HL-60 (cell line): ENCODE results near the gene AKAP7.
"Not testable (repeated sequence)": the region's sequence is repeated elsewhere in the genome, so short reads cannot be mapped to it uniquely, and the experiment has no call there.

Source experiments
- DNase-seq, 2 experiments: peaks; one replicate each; pipeline ENCODE4 v3.0.0-alpha.2; 2010 to 2020; ENCODE audit warnings: low read depth in 1 of 2, low spot score in 1 of 2
- H3K27ac ChIP-seq: fragments of 250-450 bp; sonication (Bioruptor Pico); replicated peaks from 2 replicates; pipeline ENCODE4 v1.5.1; 2020; ENCODE audit warnings: mild to moderate bottlenecking, moderate library complexity
- H3K27me3 ChIP-seq: fragments of 250-450 bp; sonication (Bioruptor Pico); 2 replicates; pipeline ENCODE4 v1.5.1; 2021; ENCODE audit warnings: mild to moderate bottlenecking, moderate library complexity; ENCODE audit not compliant: insufficient read depth, poor library complexity, severe bottlenecking
- H3K4me3 ChIP-seq: replicated peaks from 2 replicates; pipeline ENCODE4 v1.5.1; 2011; ENCODE audit warnings: mild to moderate bottlenecking, control low read depth, low read length; ENCODE audit not compliant: insufficient read depth
- CTCF ChIP-seq: IDR thresholded peaks from one replicate; pipeline ENCODE4 v1.5.1; 2011; ENCODE audit warnings: low read length, control low read depth, inconsistent platforms; ENCODE audit not compliant: insufficient read depth
- GABPA ChIP-seq: IDR thresholded peaks from 2 replicates; pipeline ENCODE4 v1.6.1; 2012; ENCODE audit warnings: low read depth
- POLR2AphosphoS5 ChIP-seq: IDR thresholded peaks from 2 replicates; pipeline ENCODE4 v1.6.1; 2012; ENCODE audit warnings: low read depth
- REST ChIP-seq: IDR thresholded peaks from 2 replicates; pipeline ENCODE4 v1.6.1; 2012; ENCODE audit warnings: low read depth; ENCODE audit not compliant: insufficient replicate concordance
- SPI1 ChIP-seq: IDR thresholded peaks from 2 replicates; pipeline ENCODE4 v1.6.1; 2012; ENCODE audit warnings: low read depth, mild to moderate bottlenecking, borderline replicate concordance
- long read RNA-seq: library from polyadenylated mRNA; unstranded; transcript quantifications from one replicate; pipeline ENCODE4 v2.0.0, GENCODE V29; 2020

Gene AKAP7
- long read RNA-seq, result 0 reads

GRCh38 chr6:131135244-131136020 is at the start of gene AKAP7:
Gene AKAP7 (plus strand): TSS chr6:131135467. CDS start chr6:131135764, 297 bp downstream.
- no peak for TF ChIP-seq POLR2AphosphoS5
- TF ChIP-seq REST, result no peak
- TF ChIP-seq CTCF, result no peak
- no peak for TF ChIP-seq SPI1
- TF ChIP-seq GABPA, result no peak
- peak in 1 of 2 experiments; percentile 3 for DNase-seq
- peaks cover 35% of the 10 kb centered on the region for H3K27me3 ChIP-seq
- peak within 1 kb of the TSS; percentile 46 for H3K4me3 ChIP-seq
- H3K27ac ChIP-seq, result no peak within 1 kb of the TSS

- TF ChIP-seq SPI1, result peak; percentile 69; the same call in 1 of the 2 replicates
- not testable (repeated sequence) for H3K27ac ChIP-seq, H3K4me3 ChIP-seq, DNase-seq, H3K27me3 ChIP-seq
Measured at GRCh38 chr6:131090339-131090738, 44.9 kb upstream of the AKAP7 start.

- not testable (repeated sequence) for H3K4me3 ChIP-seq, H3K27ac ChIP-seq, DNase-seq, H3K27me3 ChIP-seq
Measured at GRCh38 chr6:131091944-131092343, 43.3 kb upstream of the AKAP7 start.

GRCh38 chr6:131093334-131093733 is 41.9 kb upstream of the AKAP7 start:
- TF ChIP-seq REST, result no peak
- TF ChIP-seq POLR2AphosphoS5, result no peak
- no peak for TF ChIP-seq CTCF
- TF ChIP-seq GABPA, result no peak
- TF ChIP-seq SPI1, result no peak
- Histone ChIP-seq H3K27me3 (no peaks in the 10 kb centered on the region), H3K27ac (no peak overlapping the region), H3K4me3 (no peak overlapping the region)
- no peak for DNase-seq

- no peak for DNase-seq
- H3K27ac ChIP-seq, result no peak overlapping the region
- H3K27me3 ChIP-seq, result no peaks in the 10 kb centered on the region
- H3K4me3 ChIP-seq, result no peak overlapping the region
- no peak for TF ChIP-seq REST
- TF ChIP-seq GABPA, result no peak
- TF ChIP-seq SPI1, result no peak
- no peak for TF ChIP-seq CTCF
- TF ChIP-seq POLR2AphosphoS5, result no peak
Measured at GRCh38 chr6:131096786-131097185, 38.5 kb upstream of the AKAP7 start.
